ENCODE measurements around the gene GDI2. TPM values are rescaled to one million over a fixed set of nuclear protein-coding genes. Genes with fewer than 3 reads are reported as not detected.

Gene GDI2
- total RNA-seq (100 to 1,000 TPM in 7 of 9 donors, 10 to 100 TPM in 2; 92.0 to 161 (median 117) TPM), polyA plus RNA-seq (100 to 1,000 TPM in 1 of 2 donors, 10 to 100 TPM in 1; 20.0 to 167 TPM)
- long read RNA-seq, donor 1, transcript GDI2-203 (11 exons, 2,412 nt), result major isoform, 149 of 169 reads
- long read RNA-seq, donor 1, partial matches to known transcripts, result 7 of 169 reads
- long read RNA-seq, donor 1, other reads (novel, unspliced or antisense), result 10 of 169 reads
- long read RNA-seq, donor 2, transcript GDI2-203 (11 exons, 2,412 nt), result major isoform, 711 of 783 reads
- long read RNA-seq, donor 2, transcript GDI2-202 (10 exons, 1,408 nt), result minor isoform, 19 of 783 reads
- long read RNA-seq, donor 2, partial matches to known transcripts, result 20 of 783 reads
- long read RNA-seq, donor 2, other reads (novel, unspliced or antisense), result 33 of 783 reads
- long read RNA-seq, donor 3, transcript GDI2-203 (11 exons, 2,412 nt), result major isoform, 131 of 155 reads
- long read RNA-seq, donor 3, transcript GDI2-202 (10 exons, 1,408 nt), result minor isoform, 6 of 155 reads
- long read RNA-seq, donor 3, partial matches to known transcripts, result 5 of 155 reads
- long read RNA-seq, donor 3, other reads (novel, unspliced or antisense), result 13 of 155 reads

DNA sequence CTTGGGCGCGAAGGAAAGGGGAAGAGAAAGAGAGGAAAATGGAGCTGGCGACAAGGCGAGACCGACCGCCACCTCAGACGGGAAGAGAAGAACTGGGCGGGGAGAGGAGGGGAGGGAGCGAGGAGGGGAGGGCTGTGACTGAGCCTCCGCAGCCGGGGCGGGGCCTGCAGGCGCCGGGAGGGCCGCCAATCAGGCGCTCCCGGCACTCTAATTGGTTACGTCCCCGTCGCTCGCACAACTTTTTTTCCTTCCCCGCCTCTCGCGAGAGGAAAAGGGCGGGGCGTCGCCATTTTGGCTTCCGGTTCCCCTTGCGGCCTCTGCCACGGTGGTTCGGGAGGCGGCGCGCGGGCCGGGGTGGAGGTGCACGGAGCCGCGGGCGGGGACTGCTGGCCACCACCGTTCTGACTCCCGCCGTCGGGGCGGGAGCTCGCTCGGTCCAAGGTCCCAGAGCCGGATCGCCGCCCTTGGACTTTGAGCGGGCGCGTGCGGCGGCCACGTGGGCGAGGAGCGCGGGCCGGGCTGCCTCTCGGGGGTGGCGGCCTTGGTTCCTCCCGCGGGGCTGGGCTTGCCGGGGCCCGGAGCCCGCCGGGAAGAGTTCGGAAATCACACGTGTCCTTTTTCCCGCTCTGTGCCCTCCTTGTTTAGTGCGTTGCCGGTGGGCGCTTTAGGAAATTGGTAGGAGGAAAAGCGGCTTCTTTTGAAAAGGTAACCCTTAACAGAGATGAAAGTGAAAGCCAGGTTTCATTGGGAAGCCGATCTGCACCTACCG, at the start of gene GDI2:
GDI2 (minus strand) TSS at position 94 of the 769 bp plus-strand sequence. CDS start 176 bp downstream, outside the sequence.
- no peaks in the 10 kb centered on the region for H3K27me3 ChIP-seq
- TF ChIP-seq, protein P1, sequence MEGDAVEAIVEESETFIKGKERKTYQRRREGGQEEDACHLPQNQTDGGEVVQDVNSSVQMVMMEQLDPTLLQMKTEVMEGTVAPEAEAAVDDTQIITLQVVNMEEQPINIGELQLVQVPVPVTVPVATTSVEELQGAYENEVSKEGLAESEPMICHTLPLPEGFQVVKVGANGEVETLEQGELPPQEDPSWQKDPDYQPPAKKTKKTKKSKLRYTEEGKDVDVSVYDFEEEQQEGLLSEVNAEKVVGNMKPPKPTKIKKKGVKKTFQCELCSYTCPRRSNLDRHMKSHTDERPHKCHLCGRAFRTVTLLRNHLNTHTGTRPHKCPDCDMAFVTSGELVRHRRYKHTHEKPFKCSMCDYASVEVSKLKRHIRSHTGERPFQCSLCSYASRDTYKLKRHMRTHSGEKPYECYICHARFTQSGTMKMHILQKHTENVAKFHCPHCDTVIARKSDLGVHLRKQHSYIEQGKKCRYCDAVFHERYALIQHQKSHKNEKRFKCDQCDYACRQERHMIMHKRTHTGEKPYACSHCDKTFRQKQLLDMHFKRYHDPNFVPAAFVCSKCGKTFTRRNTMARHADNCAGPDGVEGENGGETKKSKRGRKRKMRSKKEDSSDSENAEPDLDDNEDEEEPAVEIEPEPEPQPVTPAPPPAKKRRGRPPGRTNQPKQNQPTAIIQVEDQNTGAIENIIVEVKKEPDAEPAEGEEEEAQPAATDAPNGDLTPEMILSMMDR (IDR thresholded peaks at IDR 0.05), result peak in 1 of 12 donors; percentile 4
- peak; percentile 34 to 89 for TF ChIP-seq POLR2A (IDR thresholded peaks at IDR 0.05)
- 0 to 1% (median 0%) methylated on average over 48 to 77 of the region's 77 CpGs for WGBS, 4 donors
- peaks cover 0 to 50% (median 37%) of the 10 kb centered on the region in 12 donors for H3K4me1 ChIP-seq
- H3K9me3 ChIP-seq, result no peaks in the 10 kb centered on the region
- ATAC-seq, result peak; percentile 98 to 99 (median 99)
- peak; percentile 96 to 97 (median 97) for DNase-seq
- H3K36me3 ChIP-seq, result peaks cover 0 to 3% (median 0%) of the 10 kb centered on the region in 9 donors
- H3K27ac ChIP-seq, result peak within 1 kb of the TSS; percentile 91 to 100 (median 98)
- intact Hi-C loops (cut with DNase I), result loop anchor here in 8 of 10 donors (1.0 to 10.0 kb wide), 9 partner anchors 59 to 129 kb away; partner anchors contain the start of genes FBH1 (in 3 of the 8), TASOR2 (in 3 of the 8) and ANKRD16 (in 2 of the 8)
- H3K4me3 ChIP-seq, result peak within 1 kb of the TSS; percentile 47 to 99 (median 94)

DNA sequence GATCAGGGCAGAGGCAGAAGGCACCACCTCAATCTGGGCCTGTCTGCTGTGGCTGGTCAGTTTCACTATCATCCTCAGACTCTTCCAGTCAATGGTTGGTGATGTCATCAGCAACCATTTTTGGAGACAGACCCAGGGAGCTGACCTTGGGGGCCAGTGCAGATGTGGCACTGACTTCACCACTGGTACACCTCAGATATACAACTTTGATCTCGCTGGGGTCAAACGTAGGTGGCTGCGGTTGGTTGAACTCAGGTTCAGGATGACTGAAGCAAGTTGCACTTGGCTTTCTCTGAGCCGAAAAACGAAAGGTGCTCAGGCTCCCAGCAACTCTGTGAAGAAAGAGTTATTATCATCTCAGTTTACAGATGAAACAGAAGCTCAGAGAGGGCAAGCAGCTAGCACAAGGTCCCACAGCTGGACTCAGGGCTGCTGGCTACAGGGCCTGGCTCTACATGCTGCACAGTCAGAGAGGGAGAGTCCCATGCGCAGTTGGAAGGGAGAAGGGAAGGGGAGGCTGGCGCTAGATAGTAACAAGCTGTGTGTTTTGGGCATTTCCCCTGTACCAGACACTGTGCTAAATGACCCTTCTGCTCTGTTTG, 49.2 kb upstream of the GDI2 start:
- intact Hi-C loops (cut with DNase I), result no loop called here
- no peak overlapping the region for H3K4me3 ChIP-seq
- no peaks in the 10 kb centered on the region for H3K4me1 ChIP-seq
- 79 to 94% (median 91%) methylated on average over 7 of the region's 7 CpGs for WGBS, 4 donors
- ATAC-seq, result peak in 1 of 4 donors; percentile 31
- no peak for DNase-seq
- no peaks in the 10 kb centered on the region for H3K27me3 ChIP-seq
- no peak for TF ChIP-seq POLR2A (IDR thresholded peaks at IDR 0.05)
- TF ChIP-seq, protein P1 (IDR thresholded peaks at IDR 0.05), result no peak
- peaks cover 0 to 9% (median 0%) of the 10 kb centered on the region in 9 donors for H3K36me3 ChIP-seq
- no peak overlapping the region for H3K27ac ChIP-seq
- no peaks in the 10 kb centered on the region for H3K9me3 ChIP-seq

DNA sequence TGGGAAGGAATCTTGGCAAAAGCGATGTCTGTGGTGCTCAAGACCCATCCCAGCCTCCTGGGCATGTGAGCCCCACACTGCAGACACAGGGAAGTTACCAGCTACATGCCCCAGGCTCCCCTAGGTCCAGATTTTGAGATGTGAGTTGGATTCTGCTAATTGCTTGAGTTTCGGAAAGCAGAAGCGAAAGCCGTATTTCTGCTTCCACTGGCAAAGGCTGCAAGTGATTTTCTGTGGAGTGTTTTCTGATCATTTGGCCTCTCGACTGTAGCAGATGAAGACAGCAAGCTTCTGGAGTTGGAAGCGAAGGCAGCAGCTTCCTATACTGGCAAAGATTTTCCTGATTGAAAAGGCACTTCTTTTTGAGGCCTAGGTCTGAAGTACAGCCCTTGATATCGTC, 46.8 kb upstream of the GDI2 start:
- H3K4me1 ChIP-seq, result no peaks in the 10 kb centered on the region
- 88 to 98% (median 91%) methylated on average over 7 of the region's 7 CpGs for WGBS, 4 donors
- peaks cover 0 to 9% (median 0%) of the 10 kb centered on the region in 9 donors for H3K36me3 ChIP-seq
- H3K27me3 ChIP-seq, result no peaks in the 10 kb centered on the region
- H3K9me3 ChIP-seq, result no peaks in the 10 kb centered on the region
- no peak for DNase-seq
- no peak overlapping the region for H3K27ac ChIP-seq
- no peak overlapping the region for H3K4me3 ChIP-seq
- intact Hi-C loops (cut with DNase I), result no loop called here
- no peak for ATAC-seq
- no peak for TF ChIP-seq POLR2A (IDR thresholded peaks at IDR 0.05)
- TF ChIP-seq, protein P1 (IDR thresholded peaks at IDR 0.05), result no peak
